NCI-H2196 treated with DMSO at 0.1 percent for 48 hours (cell line): ENCODE measurements around the gene SDS.
"Not testable (repeated sequence)": the region's sequence is repeated elsewhere in the genome, so short reads cannot be mapped to it uniquely, and the experiment has no call there.

Experiments
- DNase-seq: peaks from one replicate; lab custom pipeline; 2025; ENCODE audit not compliant: unreplicated experiment; lab: John Stamatoyannopoulos, UW

Gene SDS

DNA sequence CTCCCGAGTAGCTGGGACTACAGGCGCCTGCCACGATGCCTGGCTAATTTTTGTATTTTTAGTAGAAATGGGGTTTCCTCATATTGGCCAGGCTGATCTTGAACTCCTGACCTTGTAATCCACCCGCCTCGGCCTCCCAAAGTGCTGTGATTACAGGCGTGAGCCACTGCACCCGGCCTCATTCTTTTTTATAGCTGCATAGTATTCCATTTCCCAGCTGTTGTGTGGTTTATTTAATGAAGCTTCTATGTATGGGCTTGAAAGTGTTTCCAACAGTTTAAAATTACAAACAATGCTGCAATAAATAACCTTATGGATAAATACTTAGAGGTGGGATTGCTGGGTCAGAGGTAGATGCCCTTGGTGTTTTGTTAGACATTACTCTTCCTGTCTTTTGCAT, 49.5 kb downstream of the SDS start:
- DNase-seq: not testable (repeated sequence)

DNA sequence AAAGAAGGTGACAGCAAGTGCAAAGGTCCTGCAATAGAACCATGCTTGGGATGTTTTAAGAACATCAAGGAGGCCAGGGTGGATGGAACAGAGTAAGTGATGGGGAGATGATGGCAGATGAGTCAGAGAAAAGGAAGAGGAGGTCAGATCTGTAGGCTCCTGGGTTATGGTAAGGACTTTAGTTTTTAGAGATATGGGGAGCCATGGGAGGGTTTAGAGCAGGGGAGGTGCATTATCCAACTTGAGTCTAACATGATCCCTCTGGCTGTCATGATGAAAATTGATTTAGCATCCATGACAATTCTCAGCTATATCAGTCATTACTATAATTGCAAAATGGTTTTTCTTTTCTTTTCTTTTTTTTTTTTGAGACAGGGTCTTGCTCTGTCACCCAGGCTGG, 52.6 kb downstream of the SDS start:
- DNase-seq: no peak

DNA sequence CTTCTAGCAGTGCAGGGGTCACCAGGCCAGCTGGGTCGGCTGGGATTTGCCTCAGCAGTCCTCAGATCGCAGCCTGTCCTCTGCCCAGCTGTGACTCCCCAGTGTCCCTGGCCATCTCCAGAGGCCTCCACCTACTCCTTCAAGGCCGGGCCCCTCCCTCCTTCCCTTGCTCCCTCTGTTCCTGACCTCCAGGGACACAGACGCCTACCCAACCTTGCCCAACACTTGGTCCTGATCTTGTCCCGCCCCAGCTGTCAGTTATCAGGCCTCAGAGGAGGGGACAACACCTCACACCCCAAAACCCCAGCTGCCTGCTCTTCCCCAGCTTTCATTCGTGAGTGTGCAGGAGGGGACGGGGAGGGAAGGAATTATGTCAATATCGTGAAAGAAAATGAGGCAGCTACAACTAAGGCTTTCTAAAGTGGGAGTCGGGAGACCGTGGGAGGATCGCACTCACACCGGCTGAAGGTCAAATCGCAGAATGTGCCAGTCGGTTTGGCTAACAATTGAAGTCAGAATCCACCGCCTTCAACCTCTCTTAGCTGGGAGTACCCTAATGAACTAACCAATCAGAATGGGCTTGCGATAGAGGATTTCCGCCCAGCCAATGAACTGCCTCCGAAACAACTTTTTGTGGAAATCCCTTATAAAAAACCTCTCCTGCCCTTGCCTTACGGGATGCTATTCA, 54.7 kb downstream of the SDS start:
- no peak for DNase-seq

DNA sequence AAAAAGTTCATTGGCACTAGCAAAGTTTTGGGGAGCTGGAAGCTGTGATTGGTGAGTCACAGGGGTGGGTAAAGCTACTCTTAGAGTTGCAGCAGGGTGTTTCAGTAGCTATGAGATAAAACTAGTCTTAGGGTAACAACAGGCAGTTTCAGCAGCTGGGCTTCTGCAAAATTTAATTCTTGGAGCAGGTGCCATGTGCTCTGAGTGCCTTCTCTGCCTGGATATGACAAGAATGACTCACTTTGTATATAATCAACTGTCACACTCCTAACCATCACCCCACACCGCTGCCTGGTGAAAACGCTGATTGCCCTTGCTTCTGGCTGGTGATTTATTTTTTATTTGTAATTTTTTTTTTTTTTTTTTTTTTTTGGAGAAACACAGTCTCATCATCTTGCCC, 55.8 kb downstream of the SDS start:
- no peak for DNase-seq

DNA sequence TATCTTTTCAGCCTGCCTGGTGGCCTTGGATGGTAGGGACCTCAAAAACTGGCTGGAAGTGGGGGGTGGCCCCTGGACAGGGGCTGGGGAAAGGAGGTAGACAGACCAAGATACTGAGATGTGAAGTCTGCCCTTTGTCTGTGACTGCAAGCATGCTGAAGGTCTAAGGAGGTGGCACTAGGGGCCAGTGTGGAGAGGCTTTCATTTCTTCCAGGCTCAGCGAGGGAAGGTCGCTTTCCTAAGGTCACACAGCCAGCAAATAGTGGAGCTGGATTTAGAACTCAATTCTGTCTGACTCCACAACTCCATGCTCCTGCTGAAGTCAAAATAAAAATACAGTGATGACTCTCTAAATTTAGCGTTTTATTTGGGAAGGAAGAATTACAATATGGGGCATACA, 56.6 kb downstream of the SDS start:
- DNase-seq: no peak

DNA sequence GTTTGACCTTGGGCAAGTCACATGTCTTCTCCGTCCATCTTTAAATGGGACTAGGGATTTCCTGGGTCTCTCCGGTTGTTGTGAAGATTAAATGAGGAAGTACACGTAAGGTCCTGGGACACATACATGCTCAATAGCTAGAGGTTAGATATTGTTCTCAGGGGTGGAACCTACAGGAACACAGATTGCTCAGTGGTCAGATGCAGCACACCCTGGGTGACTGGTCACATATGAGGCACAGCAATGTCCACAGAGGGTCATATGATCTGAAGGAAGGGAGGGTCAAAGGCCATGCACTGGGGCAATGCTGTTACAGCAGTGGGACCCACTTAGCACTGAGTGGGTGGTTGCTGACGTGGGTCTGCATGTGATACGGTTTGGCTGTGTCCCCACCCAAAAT, 57.3 kb downstream of the SDS start:
- no peak for DNase-seq

DNA sequence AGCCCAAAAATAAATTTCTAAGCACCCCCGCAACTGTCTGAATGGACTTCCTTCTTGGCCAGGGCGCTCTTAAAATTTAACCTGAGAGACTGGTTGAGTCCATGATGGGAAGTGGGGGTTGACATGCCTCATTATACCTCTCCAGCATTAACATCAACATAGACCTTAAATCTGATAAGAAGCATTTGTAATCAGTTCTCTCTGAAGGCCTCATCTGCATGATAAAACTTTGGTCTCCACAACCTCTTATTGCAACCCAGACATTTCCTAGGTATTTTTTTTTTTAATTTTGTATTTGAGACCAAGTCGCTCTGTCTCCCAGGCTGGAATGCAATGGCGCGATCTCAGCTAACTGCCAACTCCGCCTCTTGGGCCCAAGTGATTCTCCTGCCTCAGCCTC, 58.4 kb downstream of the SDS start:
- DNase-seq: no peak
